Osteoblast (primary cell): Measurements from ENCODE around the gene FOXL3. TPM values are rescaled to one million over a fixed set of nuclear protein-coding genes. Genes with fewer than 3 reads are reported as not detected.

Source experiments
- DNase-seq: peaks from one replicate; pipeline ENCODE4 v3.0.0; 2011; ENCODE audit warnings: low spot score, mixed read lengths; ENCODE audit not compliant: insufficient read length; ENCODE audit errors: missing footprints
- H2AFZ ChIP-seq: 2 replicates; pipeline ENCODE4 v1.6.0; 2011; ENCODE audit warnings: mild to moderate bottlenecking, low read length
- H3K27ac ChIP-seq: 2 replicates; pipeline ENCODE4 v1.5.1; 2011; ENCODE audit warnings: mild to moderate bottlenecking, low read depth, low read length, moderate library complexity
- H3K27me3 ChIP-seq: 2 replicates; pipeline ENCODE4 v1.6.0; 2012; ENCODE audit warnings: mild to moderate bottlenecking, control low read depth, inconsistent platforms, low read length, moderate library complexity; ENCODE audit not compliant: insufficient read depth
- H3K36me3 ChIP-seq: 2 replicates; pipeline ENCODE4 v1.5.1; 2011; ENCODE audit warnings: mild to moderate bottlenecking, low read length, control low read depth, moderate library complexity; ENCODE audit not compliant: insufficient read depth
- H3K4me1 ChIP-seq: 2 replicates; pipeline ENCODE4 v1.5.1; 2011; ENCODE audit warnings: mild to moderate bottlenecking, low read length, control low read depth, moderate library complexity; ENCODE audit not compliant: insufficient read depth
- H3K4me2 ChIP-seq: 2 replicates; pipeline ENCODE4 v1.6.0; 2011; ENCODE audit warnings: mild to moderate bottlenecking, low read length; ENCODE audit not compliant: insufficient read depth
- H3K4me3 ChIP-seq: fragments of 200-600 bp; sonication (generic); 3 replicates; pipeline ENCODE4 v1.5.1; 2012; ENCODE audit warnings: mild to moderate bottlenecking, low read length, inconsistent platforms; ENCODE audit not compliant: insufficient read depth
- H3K79me2 ChIP-seq: 2 replicates; pipeline ENCODE4 v1.6.0; 2012; ENCODE audit warnings: mild to moderate bottlenecking, low read length, control low read depth, inconsistent platforms; ENCODE audit not compliant: insufficient read depth
- H3K9me3 ChIP-seq: 2 replicates; pipeline ENCODE4 v1.5.1; 2011; ENCODE audit warnings: low read depth, low read length, control low read depth
- H4K20me1 ChIP-seq: 2 replicates; pipeline ENCODE4 v1.6.0; 2012; ENCODE audit warnings: mild to moderate bottlenecking, low read length, control low read depth; ENCODE audit not compliant: insufficient read depth
- CTCF ChIP-seq: IDR thresholded peaks from 2 replicates; pipeline ENCODE4 v1.5.1; 2011; ENCODE audit warnings: mild to moderate bottlenecking, low read depth, low read length, moderate library complexity; ENCODE audit errors: extremely low read depth
- total RNA-seq: library from RNA; depleted of rRNA; stranded (reverse); fragments of >200 nt; gene quantifications from 2 replicates; pipeline ENCODE4 v1.2.3, GENCODE V29; 2012

The FOXL3 gene
- total RNA-seq, 1 donor, result not detected

- Histone ChIP-seq H3K27ac (no peak overlapping the region), H3K27me3 (peaks cover 59% of the 10 kb centered on the region), H3K4me3 (no peak overlapping the region), H3K4me1 (no peaks in the 10 kb centered on the region), H3K4me2 (no peak overlapping the region), H3K36me3 (no peaks in the 10 kb centered on the region), H3K79me2 (no peaks in the 10 kb centered on the region), H2AFZ (no peak overlapping the region), H3K9me3 (no peaks in the 10 kb centered on the region), H4K20me1 (no peaks in the 10 kb centered on the region)
- no peak for TF ChIP-seq CTCF
- peak; percentile 80 for DNase-seq
These were observed 2.9 kb downstream of the FOXL3 start for GRCh38 chr7:292826-293225.

- Histone ChIP-seq H2AFZ (no peak overlapping the region), H3K4me3 (no peak overlapping the region), H3K9me3 (no peaks in the 10 kb centered on the region), H3K79me2 (no peaks in the 10 kb centered on the region), H3K4me2 (no peak overlapping the region), H3K27me3 (peaks cover 49% of the 10 kb centered on the region), H3K27ac (no peak overlapping the region), H4K20me1 (no peaks in the 10 kb centered on the region), H3K4me1 (no peaks in the 10 kb centered on the region), H3K36me3 (no peaks in the 10 kb centered on the region)
- TF ChIP-seq CTCF, result no peak
- DNase-seq, result peak; percentile 76
These were observed 3.9 kb downstream of the FOXL3 start for GRCh38 chr7:293681-294439.

GRCh38 chr7:294440-295154, 4.6 kb downstream of the FOXL3 start:
- no peaks in the 10 kb centered on the region for H3K79me2 ChIP-seq
- no peaks in the 10 kb centered on the region for H3K4me1 ChIP-seq
- H3K36me3 ChIP-seq, result no peaks in the 10 kb centered on the region
- no peaks in the 10 kb centered on the region for H3K9me3 ChIP-seq
- no peak overlapping the region for H3K4me2 ChIP-seq
- H3K4me3 ChIP-seq, result no peak overlapping the region
- DNase-seq, result peak; percentile 49
- peaks cover 42% of the 10 kb centered on the region for H3K27me3 ChIP-seq
- no peak for TF ChIP-seq CTCF
- no peaks in the 10 kb centered on the region for H4K20me1 ChIP-seq
- H2AFZ ChIP-seq, result no peak overlapping the region
- H3K27ac ChIP-seq, result no peak overlapping the region
